Gastroesophageal sphincter (tissue), 3 donors: Measurements from ENCODE around the gene FAM135A.

Source experiments
- EP300 ChIP-seq: sonication (generic); formaldehyde crosslinking; IDR thresholded peaks from one replicate; pipeline ENCODE4 v1.6.1; 2017; ENCODE audit warnings: antibody characterized with exemption, mild to moderate bottlenecking
- POLR2A ChIP-seq, 2 donors: fragments of 450-650 bp; IDR thresholded peaks; one replicate each; pipeline ENCODE4 v1.6.1; 2017; ENCODE audit warnings: antibody characterized with exemption in 2 of 2, mild to moderate bottlenecking in 2 of 2, moderate library complexity in 1 of 2
- TF ChIP-seq, protein P1 (sequence below), 4 experiments: fragments of 200-600 bp in 2 of 4; fragments of 450-650 bp in 2 of 4; sonication (generic) in 1 of 4; IDR thresholded peaks; one replicate each; pipeline ENCODE4 v1.5.1; 2017 to 2019; ENCODE audit warnings: antibody characterized with exemption in 4 of 4, mild to moderate bottlenecking in 2 of 4, moderate library complexity in 2 of 4

GRCh38 chr6:70575899-70576495 lies 162.7 kb downstream of the FAM135A start:
- TF ChIP-seq, protein P1, sequence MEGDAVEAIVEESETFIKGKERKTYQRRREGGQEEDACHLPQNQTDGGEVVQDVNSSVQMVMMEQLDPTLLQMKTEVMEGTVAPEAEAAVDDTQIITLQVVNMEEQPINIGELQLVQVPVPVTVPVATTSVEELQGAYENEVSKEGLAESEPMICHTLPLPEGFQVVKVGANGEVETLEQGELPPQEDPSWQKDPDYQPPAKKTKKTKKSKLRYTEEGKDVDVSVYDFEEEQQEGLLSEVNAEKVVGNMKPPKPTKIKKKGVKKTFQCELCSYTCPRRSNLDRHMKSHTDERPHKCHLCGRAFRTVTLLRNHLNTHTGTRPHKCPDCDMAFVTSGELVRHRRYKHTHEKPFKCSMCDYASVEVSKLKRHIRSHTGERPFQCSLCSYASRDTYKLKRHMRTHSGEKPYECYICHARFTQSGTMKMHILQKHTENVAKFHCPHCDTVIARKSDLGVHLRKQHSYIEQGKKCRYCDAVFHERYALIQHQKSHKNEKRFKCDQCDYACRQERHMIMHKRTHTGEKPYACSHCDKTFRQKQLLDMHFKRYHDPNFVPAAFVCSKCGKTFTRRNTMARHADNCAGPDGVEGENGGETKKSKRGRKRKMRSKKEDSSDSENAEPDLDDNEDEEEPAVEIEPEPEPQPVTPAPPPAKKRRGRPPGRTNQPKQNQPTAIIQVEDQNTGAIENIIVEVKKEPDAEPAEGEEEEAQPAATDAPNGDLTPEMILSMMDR (IDR thresholded peaks at IDR 0.05) = no peak
- TF ChIP-seq POLR2A (IDR thresholded peaks at IDR 0.05) = no peak
- no peak for TF ChIP-seq EP300
